Measurements from ENCODE around the gene MRPL53.
A peak's percentile ranks its signal among the peaks of the same experiment; 100 is the strongest.

The MRPL53 gene

DNA sequence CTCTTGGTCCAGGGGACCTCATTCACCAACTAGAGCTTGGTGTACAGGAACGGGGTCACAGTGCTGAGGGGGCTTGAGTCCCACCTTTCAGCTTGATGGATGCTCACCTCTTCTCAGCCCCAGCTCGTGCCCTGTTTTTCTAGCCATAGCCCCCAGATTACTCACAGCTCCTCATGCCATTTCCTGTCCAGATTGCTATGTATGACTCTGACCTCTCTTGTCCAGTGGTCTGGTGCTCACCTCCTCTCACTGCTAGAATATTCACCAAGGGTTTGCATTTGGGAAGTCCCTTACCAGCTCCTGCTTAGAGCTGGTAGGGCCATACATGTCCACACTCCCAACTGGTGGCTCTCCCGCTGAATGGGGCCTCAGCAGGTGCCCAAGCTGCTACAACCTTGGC, 21.1 kb upstream of the MRPL53 start:
- H3K27ac ChIP-seq: no peak overlapping the region
- TF ChIP-seq, protein P1, sequence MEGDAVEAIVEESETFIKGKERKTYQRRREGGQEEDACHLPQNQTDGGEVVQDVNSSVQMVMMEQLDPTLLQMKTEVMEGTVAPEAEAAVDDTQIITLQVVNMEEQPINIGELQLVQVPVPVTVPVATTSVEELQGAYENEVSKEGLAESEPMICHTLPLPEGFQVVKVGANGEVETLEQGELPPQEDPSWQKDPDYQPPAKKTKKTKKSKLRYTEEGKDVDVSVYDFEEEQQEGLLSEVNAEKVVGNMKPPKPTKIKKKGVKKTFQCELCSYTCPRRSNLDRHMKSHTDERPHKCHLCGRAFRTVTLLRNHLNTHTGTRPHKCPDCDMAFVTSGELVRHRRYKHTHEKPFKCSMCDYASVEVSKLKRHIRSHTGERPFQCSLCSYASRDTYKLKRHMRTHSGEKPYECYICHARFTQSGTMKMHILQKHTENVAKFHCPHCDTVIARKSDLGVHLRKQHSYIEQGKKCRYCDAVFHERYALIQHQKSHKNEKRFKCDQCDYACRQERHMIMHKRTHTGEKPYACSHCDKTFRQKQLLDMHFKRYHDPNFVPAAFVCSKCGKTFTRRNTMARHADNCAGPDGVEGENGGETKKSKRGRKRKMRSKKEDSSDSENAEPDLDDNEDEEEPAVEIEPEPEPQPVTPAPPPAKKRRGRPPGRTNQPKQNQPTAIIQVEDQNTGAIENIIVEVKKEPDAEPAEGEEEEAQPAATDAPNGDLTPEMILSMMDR (conservative IDR thresholded peaks at IDR 0.05): no peak
- TF ChIP-seq ZFX (IDR thresholded peaks at IDR 0.05): no peak

GRCh38 chr2:74491648-74492544, 19.4 kb upstream of the MRPL53 start:
- TF ChIP-seq ZFX (IDR thresholded peaks at IDR 0.05): no peak
- TF ChIP-seq, protein P1 (conservative IDR thresholded peaks at IDR 0.05): no peak
- H3K27ac ChIP-seq: no peak overlapping the region

DNA sequence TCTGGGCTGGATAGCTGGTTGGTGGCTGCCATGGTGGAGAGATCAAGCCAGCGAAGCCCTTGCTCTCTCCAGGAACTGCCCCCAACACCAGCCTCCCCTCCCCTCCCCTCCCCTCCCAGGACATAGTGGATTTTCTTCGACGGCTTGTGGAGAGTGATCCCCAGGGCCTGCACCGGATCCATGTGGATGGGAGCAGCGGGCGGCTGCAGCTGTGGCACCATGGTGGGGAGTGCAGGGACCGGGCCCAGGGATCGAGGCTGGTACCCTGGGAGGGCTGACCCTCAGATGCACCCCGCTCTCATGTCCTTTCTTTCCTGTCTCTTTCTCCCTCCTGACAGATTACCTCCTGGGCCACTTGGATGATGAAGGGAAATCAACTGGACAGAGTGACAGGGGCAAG, 17.4 kb upstream of the MRPL53 start:
- H3K27ac ChIP-seq: no peak overlapping the region
- TF ChIP-seq, protein P1 (conservative IDR thresholded peaks at IDR 0.05): no peak
- no peak for TF ChIP-seq ZFX (IDR thresholded peaks at IDR 0.05)

GRCh38 chr2:74488643-74489481, 16.4 kb upstream of the MRPL53 start:
- no peak for TF ChIP-seq ZFX (IDR thresholded peaks at IDR 0.05)
- TF ChIP-seq, protein P1 (conservative IDR thresholded peaks at IDR 0.05): no peak
- H3K27ac ChIP-seq: no peak overlapping the region

GRCh38 chr2:74486141-74486540, 13.7 kb upstream of the MRPL53 start:
- no peak overlapping the region for H3K27ac ChIP-seq
- TF ChIP-seq, protein P1 (conservative IDR thresholded peaks at IDR 0.05): no peak
- no peak for TF ChIP-seq ZFX (IDR thresholded peaks at IDR 0.05)

DNA sequence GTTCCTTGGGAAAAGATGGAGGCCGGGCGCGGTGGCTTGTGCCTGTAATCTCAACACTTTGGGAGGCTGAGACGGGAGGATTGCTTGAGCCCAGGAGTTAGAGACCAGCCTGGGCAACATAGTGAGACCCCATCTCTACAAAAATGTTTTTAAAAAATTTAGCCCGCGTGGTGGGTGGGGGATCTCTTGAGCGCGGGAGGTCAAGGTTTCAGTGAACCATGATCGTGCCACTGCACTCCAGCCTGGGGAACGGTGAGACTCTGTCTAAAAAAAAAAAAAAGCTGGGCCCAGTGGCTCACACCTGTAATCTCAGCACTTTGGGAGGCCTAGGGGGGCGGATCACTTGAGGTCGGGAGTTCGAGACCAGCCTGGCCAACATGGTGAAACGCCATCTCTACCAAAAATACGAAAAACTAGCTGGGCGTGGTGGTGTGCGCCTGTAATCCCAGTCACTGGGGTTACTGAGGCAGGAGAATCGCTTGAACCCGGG, 11.2 kb upstream of the MRPL53 start:
- H3K27ac ChIP-seq: peak overlapping the region; percentile 85

DNA sequence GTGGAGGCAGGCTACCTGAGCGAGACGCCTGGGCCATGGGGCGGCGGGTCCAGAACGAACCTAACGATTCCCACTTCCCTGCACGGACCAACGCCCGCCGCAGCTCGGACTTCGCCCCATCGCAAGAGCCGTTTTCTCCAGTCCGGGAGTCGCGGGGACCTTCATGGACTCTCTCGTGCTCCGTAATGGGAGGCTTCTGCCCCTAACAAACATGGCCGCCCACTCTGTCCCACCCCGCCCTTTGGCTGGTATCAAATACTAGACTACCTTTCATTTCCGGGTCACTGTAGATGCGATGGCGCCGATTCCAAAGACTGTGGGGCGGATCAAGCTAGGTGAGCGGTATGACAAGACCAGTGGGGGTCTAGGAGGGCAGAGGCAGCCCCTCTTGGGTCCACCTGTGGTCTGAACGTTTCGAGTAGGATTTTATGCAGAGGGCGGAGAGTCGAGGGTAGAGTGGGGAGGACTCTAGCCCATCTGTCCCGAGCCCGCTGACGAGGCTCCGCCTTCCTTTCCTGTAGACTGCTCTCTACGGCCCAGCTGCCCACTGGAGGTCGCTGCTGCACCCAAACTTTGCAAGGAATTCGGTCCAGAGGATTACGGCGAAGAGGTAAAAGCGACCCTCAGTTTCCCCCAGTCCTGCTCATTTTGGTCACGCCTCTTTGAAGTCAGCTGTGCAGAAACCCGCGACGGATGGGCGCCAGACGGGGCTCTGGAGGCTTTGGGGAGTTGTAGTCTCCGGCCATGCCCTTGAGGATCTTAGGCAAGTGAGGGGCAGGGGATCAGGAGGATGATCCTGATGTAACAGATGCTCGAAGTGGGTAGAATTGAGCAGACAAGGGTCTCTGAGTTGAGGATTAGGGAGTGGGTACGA, 10.6 kb upstream of the MRPL53 start, which contains the start of the genes CCDC142 and TTC31:
Gene CCDC142 (minus strand): TSS at position 198 of the 874 bp plus-strand sequence. CDS start 161 bp downstream, at position 37.
Gene TTC31 (plus strand): TSS at position 281 of the 874 bp plus-strand sequence. CDS start 15 bp downstream, at position 296.
- H3K27ac ChIP-seq: peak within 1 kb of the TSS; percentile 85
- TF ChIP-seq ZFX (IDR thresholded peaks at IDR 0.05): no peak
- TF ChIP-seq, protein P1 (conservative IDR thresholded peaks at IDR 0.05): peak; percentile 77

Data from C4-2B (cell line).